Neural cell (in vitro differentiated cells): ENCODE results near the gene GPC5.

Source experiments
- CTCF ChIP-seq: fragments of 450-650 bp; IDR thresholded peaks from 2 replicates; pipeline ENCODE4 v1.5.1; 2014; ENCODE audit warnings: antibody characterized with exemption, mild to moderate bottlenecking, moderate library complexity; ENCODE audit not compliant: poor library complexity, severe bottlenecking
- EP300 ChIP-seq: fragments of 450-650 bp; conservative IDR thresholded peaks from 2 replicates; pipeline ENCODE4 v1.6.1; 2014; ENCODE audit warnings: antibody characterized with exemption, mild to moderate bottlenecking, moderate library complexity; ENCODE audit not compliant: poor library complexity, severe bottlenecking
- EZH2 ChIP-seq: fragments of 200-600, 300-800 bp; shearing (Covaris generic), sonication (generic); IDR thresholded peaks from 2 replicates; pipeline ENCODE4 v1.6.1; 2014; ENCODE audit warnings: antibody characterized with exemption, low read length, borderline replicate concordance, mild to moderate bottlenecking; ENCODE audit not compliant: insufficient read depth, poor library complexity, severe bottlenecking
- MXI1 ChIP-seq: fragments of 450-650 bp; conservative IDR thresholded peaks from 2 replicates; pipeline ENCODE4 v1.6.1; 2014; ENCODE audit warnings: antibody characterized with exemption, mild to moderate bottlenecking; ENCODE audit not compliant: poor library complexity, severe bottlenecking
- POLR2AphosphoS5 ChIP-seq: IDR thresholded peaks from 2 replicates; pipeline ENCODE4 v1.6.1; 2012
- SMC3 ChIP-seq: fragments of 450-650 bp; conservative IDR thresholded peaks from 2 replicates; pipeline ENCODE4 v1.6.1; 2014; ENCODE audit warnings: antibody characterized with exemption, mild to moderate bottlenecking, moderate library complexity; ENCODE audit not compliant: poor library complexity
- TAF1 ChIP-seq: IDR thresholded peaks from 2 replicates; pipeline ENCODE4 v1.6.1; 2012; ENCODE audit warnings: low read depth
- TF ChIP-seq, protein P1 (sequence below): IDR thresholded peaks from 2 replicates; pipeline ENCODE4 v1.6.1; 2012; ENCODE audit warnings: borderline replicate concordance

DNA sequence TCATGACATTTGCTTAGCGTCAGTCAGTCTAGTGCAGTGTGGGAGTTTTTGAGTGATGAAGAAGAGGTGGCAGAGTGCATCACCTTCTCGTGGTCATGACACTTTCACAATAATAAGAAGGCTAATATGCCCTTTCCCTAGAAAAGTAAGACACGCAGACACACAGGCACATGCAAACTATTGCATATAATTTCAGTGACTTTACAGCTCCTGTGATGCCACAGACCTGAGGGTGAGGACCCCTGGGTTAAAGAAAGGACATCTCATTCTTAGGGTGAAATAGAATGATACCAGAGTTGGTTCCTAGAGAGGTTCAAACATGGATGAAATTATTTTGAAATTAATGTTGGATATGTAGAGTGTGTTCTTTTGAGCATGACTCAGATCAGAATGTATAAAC, 300.3 kb downstream of the GPC5 start:
- TF ChIP-seq SMC3 (no peak), EP300 (no peak), CTCF (no peak), TAF1 (no peak), EZH2 (no peak), MXI1 (no peak), POLR2AphosphoS5 (no peak)
- TF ChIP-seq, protein P1, sequence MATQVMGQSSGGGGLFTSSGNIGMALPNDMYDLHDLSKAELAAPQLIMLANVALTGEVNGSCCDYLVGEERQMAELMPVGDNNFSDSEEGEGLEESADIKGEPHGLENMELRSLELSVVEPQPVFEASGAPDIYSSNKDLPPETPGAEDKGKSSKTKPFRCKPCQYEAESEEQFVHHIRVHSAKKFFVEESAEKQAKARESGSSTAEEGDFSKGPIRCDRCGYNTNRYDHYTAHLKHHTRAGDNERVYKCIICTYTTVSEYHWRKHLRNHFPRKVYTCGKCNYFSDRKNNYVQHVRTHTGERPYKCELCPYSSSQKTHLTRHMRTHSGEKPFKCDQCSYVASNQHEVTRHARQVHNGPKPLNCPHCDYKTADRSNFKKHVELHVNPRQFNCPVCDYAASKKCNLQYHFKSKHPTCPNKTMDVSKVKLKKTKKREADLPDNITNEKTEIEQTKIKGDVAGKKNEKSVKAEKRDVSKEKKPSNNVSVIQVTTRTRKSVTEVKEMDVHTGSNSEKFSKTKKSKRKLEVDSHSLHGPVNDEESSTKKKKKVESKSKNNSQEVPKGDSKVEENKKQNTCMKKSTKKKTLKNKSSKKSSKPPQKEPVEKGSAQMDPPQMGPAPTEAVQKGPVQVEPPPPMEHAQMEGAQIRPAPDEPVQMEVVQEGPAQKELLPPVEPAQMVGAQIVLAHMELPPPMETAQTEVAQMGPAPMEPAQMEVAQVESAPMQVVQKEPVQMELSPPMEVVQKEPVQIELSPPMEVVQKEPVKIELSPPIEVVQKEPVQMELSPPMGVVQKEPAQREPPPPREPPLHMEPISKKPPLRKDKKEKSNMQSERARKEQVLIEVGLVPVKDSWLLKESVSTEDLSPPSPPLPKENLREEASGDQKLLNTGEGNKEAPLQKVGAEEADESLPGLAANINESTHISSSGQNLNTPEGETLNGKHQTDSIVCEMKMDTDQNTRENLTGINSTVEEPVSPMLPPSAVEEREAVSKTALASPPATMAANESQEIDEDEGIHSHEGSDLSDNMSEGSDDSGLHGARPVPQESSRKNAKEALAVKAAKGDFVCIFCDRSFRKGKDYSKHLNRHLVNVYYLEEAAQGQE = no peak
